ENCODE measurements around the gene TFR2.

Gene TFR2

DNA sequence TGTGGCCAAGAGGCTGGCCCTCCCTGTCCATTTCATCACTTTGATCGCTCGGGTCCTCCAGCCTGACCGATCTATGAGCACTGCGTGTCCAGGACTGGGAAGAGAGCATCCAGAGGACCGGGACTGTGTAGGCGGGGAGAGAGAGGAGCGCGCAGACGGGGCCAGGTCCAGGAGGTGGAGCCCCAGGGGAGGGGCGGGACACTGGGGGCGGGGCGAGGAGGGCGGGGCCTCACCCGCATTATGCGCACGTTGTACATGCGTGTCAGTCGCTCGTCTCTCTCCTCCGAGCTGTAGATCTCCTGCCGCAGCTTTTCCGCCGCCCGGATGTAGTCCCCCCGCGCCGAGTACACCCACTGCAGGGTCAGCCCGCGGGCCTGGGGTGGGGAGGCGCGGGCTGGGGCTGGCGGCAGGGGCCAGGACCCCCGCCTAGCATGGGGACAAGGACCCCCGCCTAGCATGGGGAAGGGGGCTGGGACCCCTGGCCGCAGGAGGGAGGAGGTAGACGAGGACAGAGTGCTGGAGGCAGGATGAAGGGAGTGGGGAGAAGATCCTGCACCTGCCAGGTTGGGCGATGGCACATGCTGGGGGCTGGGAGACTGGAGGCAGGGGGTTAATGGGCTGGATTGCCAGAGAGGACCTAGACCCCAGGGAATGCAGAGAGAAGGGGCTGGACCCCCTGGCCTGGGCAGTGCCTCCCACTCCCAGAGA is 14.7 kb downstream of the TFR2 start:
- TF ChIP-seq, protein P1, sequence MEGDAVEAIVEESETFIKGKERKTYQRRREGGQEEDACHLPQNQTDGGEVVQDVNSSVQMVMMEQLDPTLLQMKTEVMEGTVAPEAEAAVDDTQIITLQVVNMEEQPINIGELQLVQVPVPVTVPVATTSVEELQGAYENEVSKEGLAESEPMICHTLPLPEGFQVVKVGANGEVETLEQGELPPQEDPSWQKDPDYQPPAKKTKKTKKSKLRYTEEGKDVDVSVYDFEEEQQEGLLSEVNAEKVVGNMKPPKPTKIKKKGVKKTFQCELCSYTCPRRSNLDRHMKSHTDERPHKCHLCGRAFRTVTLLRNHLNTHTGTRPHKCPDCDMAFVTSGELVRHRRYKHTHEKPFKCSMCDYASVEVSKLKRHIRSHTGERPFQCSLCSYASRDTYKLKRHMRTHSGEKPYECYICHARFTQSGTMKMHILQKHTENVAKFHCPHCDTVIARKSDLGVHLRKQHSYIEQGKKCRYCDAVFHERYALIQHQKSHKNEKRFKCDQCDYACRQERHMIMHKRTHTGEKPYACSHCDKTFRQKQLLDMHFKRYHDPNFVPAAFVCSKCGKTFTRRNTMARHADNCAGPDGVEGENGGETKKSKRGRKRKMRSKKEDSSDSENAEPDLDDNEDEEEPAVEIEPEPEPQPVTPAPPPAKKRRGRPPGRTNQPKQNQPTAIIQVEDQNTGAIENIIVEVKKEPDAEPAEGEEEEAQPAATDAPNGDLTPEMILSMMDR (IDR thresholded peaks at IDR 0.05; ENCODE audit: borderline replicate concordance, insufficient read depth, low read depth, low read length) = no peak

DNA sequence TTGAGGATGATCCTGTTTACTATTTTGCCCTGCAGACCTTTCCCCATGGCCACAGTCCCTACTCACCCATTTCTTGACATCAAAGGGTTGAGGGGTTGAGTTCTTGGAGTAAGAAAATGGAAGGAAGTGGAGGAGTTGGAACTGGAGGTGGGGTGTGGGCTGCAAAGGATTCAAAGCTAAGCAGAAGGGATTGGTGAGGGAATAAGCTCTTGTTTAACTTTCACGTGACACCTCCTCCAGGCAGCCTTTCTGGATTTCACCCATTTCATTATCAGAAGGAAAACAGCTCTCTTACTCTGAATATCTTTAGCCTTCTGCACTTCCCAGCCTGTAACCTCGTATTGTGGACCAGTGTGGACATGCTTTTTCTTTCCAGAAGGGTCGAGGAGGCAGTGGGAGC is 15.3 kb downstream of the TFR2 start:
- TF ChIP-seq, protein P1 (IDR thresholded peaks at IDR 0.05; ENCODE audit: borderline replicate concordance, insufficient read depth, low read depth, low read length) = no peak
- H3K4me3 ChIP-seq (ENCODE audit: low read depth, low read length) = no peak overlapping the region

More for the DNA sequence above, 14.7 kb downstream of the TFR2 start:
- peak overlapping the region; percentile 29 for H3K4me3 ChIP-seq (ENCODE audit: low read depth, low read length)

DNA sequence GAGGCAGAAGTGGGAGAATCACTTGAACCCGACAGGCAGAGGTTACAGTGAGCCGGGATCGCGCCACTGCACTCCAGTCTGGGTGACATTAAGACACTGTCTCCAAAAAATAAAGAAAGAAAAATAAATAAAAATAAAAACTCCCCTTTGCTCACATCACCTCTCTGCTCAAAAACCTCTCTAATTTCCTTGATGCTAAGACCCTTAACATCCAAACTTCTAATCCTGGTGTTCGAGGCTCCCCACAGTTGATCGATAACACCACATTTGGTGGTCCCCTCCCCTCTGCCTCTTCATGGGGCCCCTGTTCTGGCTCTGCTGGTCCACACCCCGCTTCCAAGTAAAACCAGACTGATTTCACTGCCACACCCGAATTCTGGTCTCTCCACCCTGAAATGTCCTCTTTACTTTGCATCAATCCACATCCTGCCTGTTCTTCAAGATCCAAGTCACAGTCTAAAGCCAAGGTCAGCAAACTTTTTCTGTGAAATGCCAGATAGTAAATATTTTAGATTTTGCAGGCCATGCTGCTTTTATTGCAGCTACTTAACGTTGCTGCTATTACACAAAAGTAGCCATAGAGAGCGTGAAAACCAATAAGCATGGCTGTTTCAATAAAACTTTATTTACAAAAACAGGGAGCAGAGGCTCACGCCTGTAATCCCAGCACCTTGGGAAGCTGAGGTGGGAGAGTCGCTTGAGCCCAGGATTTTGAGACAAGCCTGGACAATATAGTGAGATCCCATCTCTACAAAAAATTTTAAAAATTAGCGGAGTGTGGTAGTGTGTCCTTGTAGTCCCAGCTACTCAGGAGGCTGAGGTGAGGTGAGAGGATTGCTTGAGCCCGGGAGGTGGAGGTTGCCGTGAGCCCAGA is 17.2 kb downstream of the TFR2 start:
- H3K4me3 ChIP-seq (ENCODE audit: low read depth, low read length) = no peak overlapping the region
- TF ChIP-seq, protein P1 (IDR thresholded peaks at IDR 0.05; ENCODE audit: borderline replicate concordance, insufficient read depth, low read depth, low read length) = no peak

DNA sequence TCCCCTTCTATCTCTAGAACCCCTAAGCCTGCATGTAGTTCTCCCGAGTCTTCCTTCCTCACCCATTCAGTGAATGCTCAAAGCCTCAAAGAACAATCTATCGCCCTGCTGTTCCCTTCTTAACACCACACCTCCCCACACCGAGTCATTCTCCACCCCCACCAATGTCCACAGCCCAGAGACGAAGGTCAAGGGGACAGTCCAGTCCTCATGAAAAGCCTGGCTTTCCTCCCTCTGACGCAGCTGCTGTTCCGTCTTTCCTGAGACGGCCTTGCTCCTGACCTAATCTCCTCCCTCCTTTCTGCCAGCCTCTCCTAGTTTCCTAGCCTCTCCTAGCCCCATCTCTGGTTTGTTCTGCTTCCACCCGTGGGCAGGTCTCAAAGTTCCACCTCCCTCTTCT is 19.8 kb downstream of the TFR2 start:
- no peak overlapping the region for H3K4me3 ChIP-seq (ENCODE audit: low read depth, low read length)

DNA sequence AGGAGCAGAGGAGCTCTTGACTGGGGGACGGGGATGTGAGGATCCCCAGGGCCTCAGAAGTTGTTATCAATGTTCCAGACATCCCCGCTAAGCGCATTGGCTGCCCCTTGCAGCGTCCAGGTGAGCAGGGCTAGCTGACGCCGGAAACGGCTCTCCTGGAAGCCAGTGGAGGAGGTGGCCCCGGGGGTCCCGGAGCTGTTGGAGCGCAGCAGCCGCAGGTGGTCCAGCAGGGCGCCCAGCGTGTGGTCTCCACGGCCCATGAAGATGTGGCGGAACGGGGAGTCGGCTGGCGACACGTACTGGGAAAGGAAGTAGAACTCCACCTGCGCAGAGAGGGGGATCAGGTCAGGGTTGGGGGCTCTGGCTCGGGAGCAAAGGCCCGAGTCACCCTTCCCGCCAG is 20.5 kb downstream of the TFR2 start:
- no peak overlapping the region for H3K4me3 ChIP-seq (ENCODE audit: low read depth, low read length)
- TF ChIP-seq, protein P1 (IDR thresholded peaks at IDR 0.05; ENCODE audit: borderline replicate concordance, insufficient read depth, low read depth, low read length) = no peak

More for the DNA sequence above, 19.8 kb downstream of the TFR2 start:
- TF ChIP-seq, protein P1 (IDR thresholded peaks at IDR 0.05; ENCODE audit: borderline replicate concordance, insufficient read depth, low read depth, low read length) = no peak

DNA sequence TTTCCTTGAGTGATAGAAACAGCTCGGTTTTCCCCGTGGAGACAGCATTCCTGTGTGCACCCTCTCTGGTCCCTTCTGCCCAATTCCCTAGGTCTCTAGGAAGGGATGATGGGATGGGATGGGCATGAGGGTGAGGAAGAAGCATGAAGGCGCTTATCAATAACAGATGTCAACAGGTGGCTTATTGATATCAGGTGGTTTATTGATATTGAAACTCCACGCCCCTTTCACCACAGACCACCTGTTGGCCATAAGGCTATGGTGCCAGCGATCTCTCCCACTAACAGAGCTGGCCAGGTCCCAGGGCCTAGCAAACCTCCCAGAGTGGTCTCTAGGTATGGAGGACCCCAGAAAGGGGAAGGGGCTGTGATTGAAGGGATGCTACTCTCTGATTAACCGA is 21.1 kb downstream of the TFR2 start:
- TF ChIP-seq, protein P1 (IDR thresholded peaks at IDR 0.05; ENCODE audit: borderline replicate concordance, insufficient read depth, low read depth, low read length) = no peak
- no peak overlapping the region for H3K4me3 ChIP-seq (ENCODE audit: low read depth, low read length)
